ENCODE data around the gene ADAM23. TPM values are rescaled to one million over a fixed set of nuclear protein-coding genes. Genes with fewer than 3 reads are reported as not detected.

The ADAM23 gene
- total RNA-seq, 2 experiments from 2014 or later = 1.8 to 2.3 TPM

DNA sequence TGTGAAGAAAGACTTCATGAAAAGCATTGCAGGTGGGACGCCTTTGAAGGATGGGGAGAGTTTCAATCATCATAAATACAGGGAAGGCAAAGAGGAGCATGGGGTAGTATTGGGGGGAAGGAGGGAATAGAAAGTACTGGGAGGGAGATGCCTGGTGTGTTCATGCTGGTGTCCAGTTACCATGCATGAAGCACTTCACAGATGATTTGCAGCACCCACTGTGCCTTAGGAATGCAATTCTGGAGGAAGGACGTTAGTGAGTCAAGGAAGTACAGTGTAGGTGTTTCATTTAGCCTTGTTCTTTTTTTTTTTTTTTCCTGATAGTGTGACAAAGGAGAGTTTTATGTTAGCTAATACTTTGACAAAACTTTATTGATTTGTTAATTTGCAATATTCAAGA, 36.8 kb downstream of the ADAM23 start:
- H3K27me3 Mint-ChIP-seq = peaks cover 6% of the 10 kb centered on the region
- DNase-seq = no peak
- no peaks in the 10 kb centered on the region for H3K36me3 Mint-ChIP-seq
- no peaks in the 10 kb centered on the region for H3K4me1 Mint-ChIP-seq (ENCODE audit: low read depth)
- H3K9me3 Mint-ChIP-seq = peaks cover 2% of the 10 kb centered on the region
- no peak overlapping the region for H3K4me3 Mint-ChIP-seq
- intact Hi-C loops (cut with micrococcal nuclease) = no loop called here
- H3K27ac Mint-ChIP-seq = no peak overlapping the region
- ChIA-PET POLR2A (no interaction called here), CTCF (interaction anchor here (1.1 kb wide), 1 partner anchor 21 kb away, joined by 3 read pairs; no protein-coding TSS in a partner anchor)

GRCh38 chr2:206480620-206481019, 37.3 kb downstream of the ADAM23 start:
- Mint-ChIP-seq H3K36me3 (no peaks in the 10 kb centered on the region), H3K27me3 (peaks cover 8% of the 10 kb centered on the region), H3K9me3 (peaks cover 2% of the 10 kb centered on the region), H3K27ac (no peak overlapping the region), H3K4me3 (no peak overlapping the region), H3K4me1 (ENCODE audit: low read depth) (no peaks in the 10 kb centered on the region)
- DNase-seq = no peak
- ChIA-PET POLR2A (no interaction called here), CTCF (interaction anchor here (1.1 kb wide), 1 partner anchor 20 kb away, joined by 3 read pairs; no protein-coding TSS in a partner anchor)
- intact Hi-C loops (cut with micrococcal nuclease) = no loop called here

DNA sequence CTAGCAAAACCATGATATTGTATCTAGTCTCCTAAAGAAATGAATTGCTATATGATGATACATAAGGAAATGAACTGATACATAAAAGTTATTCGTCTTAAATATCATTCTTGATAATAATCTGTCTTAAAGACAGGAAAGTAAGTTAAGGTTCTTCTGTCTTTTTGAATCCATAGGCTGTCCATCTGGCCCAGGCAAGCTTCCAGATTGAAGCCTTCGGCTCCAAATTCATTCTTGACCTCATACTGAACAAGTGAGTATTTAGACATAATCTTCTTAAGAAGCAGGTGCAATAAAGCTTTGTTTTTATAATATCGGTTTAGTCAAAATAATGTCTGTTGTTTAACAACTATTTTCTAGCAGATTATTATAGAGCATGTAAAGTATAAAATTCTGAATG, 37.7 kb downstream of the ADAM23 start:
- no peak for DNase-seq
- intact Hi-C loops (cut with micrococcal nuclease) = no loop called here
- CTCF ChIA-PET = interaction anchor here (1.1 kb wide), 1 partner anchor 20 kb away, joined by 3 read pairs; no protein-coding TSS in a partner anchor
- Mint-ChIP-seq H3K27me3 (peaks cover 8% of the 10 kb centered on the region), H3K4me3 (no peak overlapping the region), H3K27ac (no peak overlapping the region), H3K4me1 (ENCODE audit: low read depth) (no peaks in the 10 kb centered on the region), H3K36me3 (no peaks in the 10 kb centered on the region), H3K9me3 (peaks cover 2% of the 10 kb centered on the region)
- POLR2A ChIA-PET = no interaction called here

- H3K36me3 Mint-ChIP-seq = no peaks in the 10 kb centered on the region
- DNase-seq = no peak
- H3K9me3 Mint-ChIP-seq = peaks cover 2% of the 10 kb centered on the region
- H3K27ac Mint-ChIP-seq = no peak overlapping the region
- H3K4me3 Mint-ChIP-seq = no peak overlapping the region
- POLR2A ChIA-PET = no interaction called here
- no peaks in the 10 kb centered on the region for H3K4me1 Mint-ChIP-seq (ENCODE audit: low read depth)
- intact Hi-C loops (cut with micrococcal nuclease) = no loop called here
- CTCF ChIA-PET = no interaction called here
- peaks cover 8% of the 10 kb centered on the region for H3K27me3 Mint-ChIP-seq
These were observed 38.8 kb downstream of the ADAM23 start for GRCh38 chr2:206482123-206482522.

DNA sequence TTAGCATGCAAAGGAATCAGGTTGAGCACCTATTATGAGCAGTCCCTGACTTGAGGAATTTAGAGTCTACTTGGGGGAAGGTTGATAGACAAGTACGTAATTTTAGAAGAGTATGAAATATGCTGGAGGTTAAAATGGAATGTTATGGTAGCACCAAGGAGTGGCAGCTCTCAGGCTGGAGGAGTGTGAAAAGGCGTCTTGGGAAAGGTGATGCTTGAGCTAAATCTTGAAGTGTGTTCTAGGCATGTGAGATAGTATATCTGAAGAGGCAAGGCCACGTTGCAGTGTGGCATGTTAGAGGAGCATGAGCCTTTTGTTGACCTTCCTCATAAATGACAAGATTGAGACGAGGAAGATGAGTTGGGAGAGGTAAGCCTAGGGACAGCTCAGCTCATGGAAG, 39.3 kb downstream of the ADAM23 start:
- CTCF ChIA-PET = no interaction called here
- no peak overlapping the region for H3K27ac Mint-ChIP-seq
- POLR2A ChIA-PET = no interaction called here
- DNase-seq = no peak
- intact Hi-C loops (cut with micrococcal nuclease) = no loop called here
- no peak overlapping the region for H3K4me3 Mint-ChIP-seq
- H3K36me3 Mint-ChIP-seq = no peaks in the 10 kb centered on the region
- peaks cover 8% of the 10 kb centered on the region for H3K27me3 Mint-ChIP-seq
- H3K4me1 Mint-ChIP-seq (ENCODE audit: low read depth) = no peaks in the 10 kb centered on the region
- peaks cover 2% of the 10 kb centered on the region for H3K9me3 Mint-ChIP-seq

DNA sequence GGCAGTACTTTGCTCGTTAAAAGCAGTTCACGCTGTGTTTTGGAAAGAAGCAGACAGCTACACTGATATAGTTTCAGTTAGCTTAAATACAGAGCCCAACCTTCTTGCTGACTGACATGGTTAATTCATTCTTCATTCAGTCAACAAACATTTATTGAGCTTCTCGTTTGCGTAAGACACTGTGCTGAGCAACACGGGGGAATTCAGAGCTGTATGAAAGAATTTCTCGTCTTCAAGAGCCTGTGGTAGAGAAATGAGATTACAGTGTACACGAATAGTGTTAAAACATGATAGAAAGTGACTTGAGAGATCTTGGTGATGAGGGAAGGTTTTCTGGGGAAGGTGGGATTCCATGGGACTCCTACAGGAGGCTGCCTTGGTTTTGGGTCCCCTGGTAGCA, 44.7 kb downstream of the ADAM23 start:
- Mint-ChIP-seq H3K9me3 (peaks cover 2% of the 10 kb centered on the region), H3K36me3 (no peaks in the 10 kb centered on the region), H3K27ac (no peak overlapping the region), H3K4me1 (ENCODE audit: low read depth) (peaks cover 10% of the 10 kb centered on the region), H3K27me3 (peaks cover 2% of the 10 kb centered on the region), H3K4me3 (no peak overlapping the region)
- ChIA-PET CTCF (no interaction called here), POLR2A (no interaction called here)
- DNase-seq = no peak
- intact Hi-C loops (cut with micrococcal nuclease) = no loop called here

DNA sequence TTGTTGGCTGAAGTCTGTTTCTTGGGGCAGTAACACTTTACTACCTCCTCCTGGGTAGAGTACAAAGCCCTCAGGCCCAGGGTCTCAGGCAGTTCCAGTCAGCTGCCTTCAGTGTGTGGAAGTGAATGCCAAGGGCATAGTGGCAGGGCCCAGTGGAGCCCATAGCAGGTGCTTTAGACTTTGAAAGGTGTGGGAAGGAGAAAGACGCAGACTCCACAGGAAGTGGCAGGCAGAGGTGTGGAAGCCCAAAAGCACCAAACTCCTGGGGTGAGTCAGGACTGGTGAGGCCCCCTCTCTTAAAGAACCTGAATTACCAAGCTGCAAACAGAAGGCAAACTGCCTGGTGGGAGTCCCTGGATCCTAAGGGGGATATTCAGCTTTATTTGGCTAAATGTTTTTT, 45.3 kb downstream of the ADAM23 start:
- POLR2A ChIA-PET = no interaction called here
- DNase-seq = peak; percentile 48
- H3K27ac Mint-ChIP-seq = no peak overlapping the region
- H3K27me3 Mint-ChIP-seq = peaks cover 2% of the 10 kb centered on the region
- peaks cover 2% of the 10 kb centered on the region for H3K9me3 Mint-ChIP-seq
- no peaks in the 10 kb centered on the region for H3K36me3 Mint-ChIP-seq
- intact Hi-C loops (cut with micrococcal nuclease) = no loop called here
- no peak overlapping the region for H3K4me3 Mint-ChIP-seq
- CTCF ChIA-PET = no interaction called here
- H3K4me1 Mint-ChIP-seq (ENCODE audit: low read depth) = peaks cover 10% of the 10 kb centered on the region

DNA sequence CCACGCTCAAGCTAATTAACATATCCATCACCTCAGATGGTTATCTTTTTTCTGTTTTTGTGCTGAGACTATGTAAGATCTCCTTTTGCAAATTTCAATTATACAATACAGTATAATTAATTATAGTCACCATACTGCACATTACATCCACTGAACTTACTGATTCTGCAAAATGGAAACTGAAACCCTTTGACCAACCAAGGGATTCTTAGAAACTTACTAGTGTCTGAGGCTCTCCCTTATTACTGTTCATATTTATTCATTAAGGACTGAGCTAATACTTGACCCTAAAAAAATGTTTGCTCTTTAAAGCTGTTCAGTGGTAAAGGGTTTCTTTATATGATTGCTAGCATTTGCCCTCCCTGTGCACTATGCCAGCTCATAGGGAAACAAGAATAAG, 50.7 kb downstream of the ADAM23 start:
- Mint-ChIP-seq H3K27ac (no peak overlapping the region), H3K27me3 (no peaks in the 10 kb centered on the region), H3K36me3 (no peaks in the 10 kb centered on the region), H3K4me3 (no peak overlapping the region), H3K9me3 (no peaks in the 10 kb centered on the region), H3K4me1 (ENCODE audit: low read depth) (no peaks in the 10 kb centered on the region)
- CTCF ChIA-PET = no interaction called here
- POLR2A ChIA-PET = no interaction called here
- no peak for DNase-seq
- intact Hi-C loops (cut with micrococcal nuclease) = no loop called here

DNA sequence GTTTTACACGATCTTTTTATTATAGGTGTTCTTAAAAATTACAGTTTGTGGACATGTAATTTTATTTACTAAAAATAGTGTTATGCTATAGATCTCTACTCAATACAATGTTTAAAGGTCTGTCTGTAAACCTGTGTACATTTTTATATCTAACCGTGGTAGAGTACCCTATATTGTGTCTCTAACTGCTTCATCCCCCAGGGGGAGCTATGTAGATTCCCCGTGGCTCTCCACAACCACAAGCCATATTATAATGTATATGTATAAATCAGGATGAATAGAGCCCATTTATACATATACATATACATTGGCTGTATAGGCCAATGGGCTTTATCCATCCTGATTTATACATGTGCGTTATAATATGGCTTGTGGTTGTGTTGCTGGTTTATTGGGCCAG, 59.4 kb downstream of the ADAM23 start:
- Mint-ChIP-seq H3K36me3 (no peaks in the 10 kb centered on the region), H3K4me3 (no peak overlapping the region), H3K9me3 (no peaks in the 10 kb centered on the region), H3K27ac (no peak overlapping the region), H3K27me3 (peaks cover 2% of the 10 kb centered on the region), H3K4me1 (ENCODE audit: low read depth) (peaks cover 13% of the 10 kb centered on the region)
- ChIA-PET POLR2A (no interaction called here), CTCF (interaction anchor here (1.2 kb wide), 1 partner anchor 59 kb away, joined by 3 read pairs; the partner anchor contains the start of gene ADAM23)
- intact Hi-C loops (cut with micrococcal nuclease) = no loop called here
- no peak for DNase-seq

DNA sequence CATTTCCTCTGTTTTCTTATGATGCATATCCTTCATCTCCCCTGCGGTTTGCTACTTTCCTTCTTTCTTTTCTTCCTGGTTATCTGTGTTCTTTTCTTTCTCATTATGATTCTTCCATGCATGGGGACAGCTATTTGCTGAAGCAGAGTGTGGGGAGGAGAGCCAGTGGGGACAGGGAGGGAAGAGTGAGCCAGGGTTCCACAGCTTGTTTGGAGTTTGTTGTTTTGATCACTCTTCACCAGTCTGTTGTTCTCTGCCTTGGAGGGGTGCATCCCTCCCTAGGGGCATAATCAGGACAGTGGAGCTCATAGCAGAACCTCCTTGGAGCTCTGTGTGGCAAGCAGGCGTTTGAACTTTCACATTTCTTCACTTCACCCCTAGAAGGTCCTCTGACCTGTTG, 68.0 kb downstream of the ADAM23 start:
- H3K4me1 Mint-ChIP-seq (ENCODE audit: low read depth) = peaks cover 16% of the 10 kb centered on the region
- H3K4me3 Mint-ChIP-seq = no peak overlapping the region
- H3K27ac Mint-ChIP-seq = no peak overlapping the region
- ChIA-PET POLR2A (no interaction called here), CTCF (no interaction called here)
- intact Hi-C loops (cut with micrococcal nuclease) = no loop called here
- no peaks in the 10 kb centered on the region for H3K9me3 Mint-ChIP-seq
- peaks cover 11% of the 10 kb centered on the region for H3K27me3 Mint-ChIP-seq
- H3K36me3 Mint-ChIP-seq = no peaks in the 10 kb centered on the region
- no peak for DNase-seq

DNA sequence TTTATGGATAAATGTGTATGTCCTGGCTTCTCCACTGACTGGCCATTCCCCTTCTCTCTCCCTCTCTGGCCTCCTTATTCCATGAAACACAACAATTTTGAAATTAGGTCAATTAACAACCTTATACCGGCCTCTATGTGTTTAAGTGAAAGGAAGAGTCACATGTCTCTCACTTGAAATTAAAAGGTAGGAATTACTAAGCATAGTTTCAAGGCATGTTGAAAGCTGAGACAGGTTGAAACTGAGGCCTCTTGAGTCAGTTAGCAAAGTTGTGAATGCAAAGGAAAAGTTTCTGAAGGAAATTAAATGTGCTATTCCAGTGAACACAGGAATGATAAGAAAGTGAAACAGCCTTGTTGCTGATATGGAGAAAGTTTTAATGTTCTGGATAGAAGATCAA, 69.7 kb downstream of the ADAM23 start:
- H3K4me1 Mint-ChIP-seq (ENCODE audit: low read depth) = peaks cover 16% of the 10 kb centered on the region
- DNase-seq = no peak
- H3K4me3 Mint-ChIP-seq = no peak overlapping the region
- peaks cover 11% of the 10 kb centered on the region for H3K27me3 Mint-ChIP-seq
- no peaks in the 10 kb centered on the region for H3K9me3 Mint-ChIP-seq
- CTCF ChIA-PET = no interaction called here
- intact Hi-C loops (cut with micrococcal nuclease) = no loop called here
- H3K36me3 Mint-ChIP-seq = no peaks in the 10 kb centered on the region
- POLR2A ChIA-PET = no interaction called here
- H3K27ac Mint-ChIP-seq = no peak overlapping the region

GRCh38 chr2:206515580-206515979, 72.2 kb downstream of the ADAM23 start:
- no peak for DNase-seq
- H3K27ac Mint-ChIP-seq = no peak overlapping the region
- H3K36me3 Mint-ChIP-seq = no peaks in the 10 kb centered on the region
- no peak overlapping the region for H3K4me3 Mint-ChIP-seq
- ChIA-PET CTCF (no interaction called here), POLR2A (no interaction called here)
- H3K9me3 Mint-ChIP-seq = no peaks in the 10 kb centered on the region
- peaks cover 15% of the 10 kb centered on the region for H3K27me3 Mint-ChIP-seq
- peaks cover 18% of the 10 kb centered on the region for H3K4me1 Mint-ChIP-seq (ENCODE audit: low read depth)
- intact Hi-C loops (cut with micrococcal nuclease) = no loop called here

- Mint-ChIP-seq H3K9me3 (no peaks in the 10 kb centered on the region), H3K4me1 (ENCODE audit: low read depth) (peaks cover 7% of the 10 kb centered on the region), H3K4me3 (no peak overlapping the region), H3K27ac (no peak overlapping the region), H3K27me3 (peaks cover 11% of the 10 kb centered on the region), H3K36me3 (no peaks in the 10 kb centered on the region)
- CTCF ChIA-PET = no interaction called here
- no peak for DNase-seq
- intact Hi-C loops (cut with micrococcal nuclease) = no loop called here
- POLR2A ChIA-PET = no interaction called here
These were observed 75.7 kb downstream of the ADAM23 start for GRCh38 chr2:206518997-206519396.

DNA sequence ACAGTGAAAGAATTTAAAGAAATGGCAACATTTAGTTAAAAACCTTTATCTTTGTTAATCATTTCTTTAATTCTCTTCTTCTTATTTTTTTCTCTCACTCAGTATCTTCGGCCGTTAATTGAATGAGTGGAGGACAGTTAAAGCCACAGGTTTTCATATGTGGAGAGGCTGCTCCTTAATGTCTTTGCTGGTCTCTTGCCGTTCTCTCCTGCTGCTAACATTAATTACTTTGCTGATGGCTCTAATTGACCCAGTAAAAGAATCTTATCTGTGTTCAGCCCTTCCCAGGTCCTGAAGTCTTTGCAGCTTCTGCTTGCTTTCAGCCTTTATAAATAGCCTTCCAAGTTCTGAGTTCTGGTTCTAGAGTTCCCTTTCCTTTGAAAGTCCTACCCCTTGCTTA, 77.1 kb downstream of the ADAM23 start:
- ChIA-PET POLR2A (no interaction called here), CTCF (no interaction called here)
- DNase-seq = no peak
- peaks cover 6% of the 10 kb centered on the region for H3K9me3 Mint-ChIP-seq
- H3K27ac Mint-ChIP-seq = no peak overlapping the region
- H3K36me3 Mint-ChIP-seq = no peaks in the 10 kb centered on the region
- peaks cover 7% of the 10 kb centered on the region for H3K4me1 Mint-ChIP-seq (ENCODE audit: low read depth)
- intact Hi-C loops (cut with micrococcal nuclease) = no loop called here
- no peak overlapping the region for H3K4me3 Mint-ChIP-seq
- H3K27me3 Mint-ChIP-seq = peaks cover 5% of the 10 kb centered on the region
